Measurements from ENCODE around the gene ABCB8.

DNA sequence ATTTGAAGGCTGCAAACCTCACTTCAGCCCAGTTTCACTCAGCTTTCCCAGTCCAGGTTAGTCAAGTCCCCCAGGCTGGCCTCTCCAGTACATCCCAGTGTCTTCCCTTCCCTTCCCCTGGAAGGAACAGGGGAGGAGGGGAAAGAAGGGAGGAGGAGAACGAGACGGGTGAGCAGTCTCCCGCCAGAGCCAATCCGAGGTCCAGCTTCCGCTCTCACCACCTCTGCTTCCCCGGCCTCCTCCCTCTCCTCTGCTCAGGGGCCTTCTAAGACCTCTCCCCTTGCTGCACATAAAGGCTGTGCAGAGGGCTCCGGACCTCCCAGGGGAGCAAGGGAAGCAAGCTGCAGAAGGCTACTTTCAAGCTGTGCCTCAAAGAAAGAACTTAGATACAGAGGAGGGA is 8.0 kb upstream of the ABCB8 start:
- TF ChIP-seq ZFP30 (CRISPR knock-in tag; IDR thresholded peaks at IDR 0.05; ENCODE audit: borderline replicate concordance): no peak
- no peak for TF ChIP-seq ZNF274 (IDR thresholded peaks at IDR 0.05; ENCODE audit: borderline replicate concordance, low read depth, low read length)
- TF ChIP-seq TEAD4 (IDR thresholded peaks at IDR 0.05; ENCODE audit: low read length): no peak
- TF ChIP-seq TEAD4 (CRISPR knock-in tag; IDR thresholded peaks at IDR 0.05; ENCODE audit: borderline replicate concordance): no peak
- no peak for TF ChIP-seq ARHGAP35 (IDR thresholded peaks at IDR 0.05; ENCODE audit: partially characterized antibody)
- no peak for TF ChIP-seq PCBP2 (IDR thresholded peaks at IDR 0.05; ENCODE audit: low read depth, low read length, poor library complexity, severe bottlenecking)
- no peak for TF ChIP-seq ZFX (CRISPR knock-in tag; IDR thresholded peaks at IDR 0.05)
- TF ChIP-seq, protein P1, sequence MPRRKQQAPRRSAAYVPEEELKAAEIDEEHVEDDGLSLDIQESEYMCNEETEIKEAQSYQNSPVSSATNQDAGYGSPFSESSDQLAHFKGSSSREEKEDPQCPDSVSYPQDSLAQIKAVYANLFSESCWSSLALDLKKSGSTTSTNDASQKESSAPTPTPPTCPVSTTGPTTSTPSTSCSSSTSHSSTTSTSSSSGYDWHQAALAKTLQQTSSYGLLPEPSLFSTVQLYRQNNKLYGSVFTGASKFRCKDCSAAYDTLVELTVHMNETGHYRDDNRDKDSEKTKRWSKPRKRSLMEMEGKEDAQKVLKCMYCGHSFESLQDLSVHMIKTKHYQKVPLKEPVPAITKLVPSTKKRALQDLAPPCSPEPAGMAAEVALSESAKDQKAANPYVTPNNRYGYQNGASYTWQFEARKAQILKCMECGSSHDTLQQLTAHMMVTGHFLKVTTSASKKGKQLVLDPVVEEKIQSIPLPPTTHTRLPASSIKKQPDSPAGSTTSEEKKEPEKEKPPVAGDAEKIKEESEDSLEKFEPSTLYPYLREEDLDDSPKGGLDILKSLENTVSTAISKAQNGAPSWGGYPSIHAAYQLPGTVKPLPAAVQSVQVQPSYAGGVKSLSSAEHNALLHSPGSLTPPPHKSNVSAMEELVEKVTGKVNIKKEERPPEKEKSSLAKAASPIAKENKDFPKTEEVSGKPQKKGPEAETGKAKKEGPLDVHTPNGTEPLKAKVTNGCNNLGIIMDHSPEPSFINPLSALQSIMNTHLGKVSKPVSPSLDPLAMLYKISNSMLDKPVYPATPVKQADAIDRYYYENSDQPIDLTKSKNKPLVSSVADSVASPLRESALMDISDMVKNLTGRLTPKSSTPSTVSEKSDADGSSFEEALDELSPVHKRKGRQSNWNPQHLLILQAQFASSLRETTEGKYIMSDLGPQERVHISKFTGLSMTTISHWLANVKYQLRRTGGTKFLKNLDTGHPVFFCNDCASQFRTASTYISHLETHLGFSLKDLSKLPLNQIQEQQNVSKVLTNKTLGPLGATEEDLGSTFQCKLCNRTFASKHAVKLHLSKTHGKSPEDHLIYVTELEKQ (CRISPR knock-in tag; IDR thresholded peaks at IDR 0.05): no peak
- TF ChIP-seq, protein P2, sequence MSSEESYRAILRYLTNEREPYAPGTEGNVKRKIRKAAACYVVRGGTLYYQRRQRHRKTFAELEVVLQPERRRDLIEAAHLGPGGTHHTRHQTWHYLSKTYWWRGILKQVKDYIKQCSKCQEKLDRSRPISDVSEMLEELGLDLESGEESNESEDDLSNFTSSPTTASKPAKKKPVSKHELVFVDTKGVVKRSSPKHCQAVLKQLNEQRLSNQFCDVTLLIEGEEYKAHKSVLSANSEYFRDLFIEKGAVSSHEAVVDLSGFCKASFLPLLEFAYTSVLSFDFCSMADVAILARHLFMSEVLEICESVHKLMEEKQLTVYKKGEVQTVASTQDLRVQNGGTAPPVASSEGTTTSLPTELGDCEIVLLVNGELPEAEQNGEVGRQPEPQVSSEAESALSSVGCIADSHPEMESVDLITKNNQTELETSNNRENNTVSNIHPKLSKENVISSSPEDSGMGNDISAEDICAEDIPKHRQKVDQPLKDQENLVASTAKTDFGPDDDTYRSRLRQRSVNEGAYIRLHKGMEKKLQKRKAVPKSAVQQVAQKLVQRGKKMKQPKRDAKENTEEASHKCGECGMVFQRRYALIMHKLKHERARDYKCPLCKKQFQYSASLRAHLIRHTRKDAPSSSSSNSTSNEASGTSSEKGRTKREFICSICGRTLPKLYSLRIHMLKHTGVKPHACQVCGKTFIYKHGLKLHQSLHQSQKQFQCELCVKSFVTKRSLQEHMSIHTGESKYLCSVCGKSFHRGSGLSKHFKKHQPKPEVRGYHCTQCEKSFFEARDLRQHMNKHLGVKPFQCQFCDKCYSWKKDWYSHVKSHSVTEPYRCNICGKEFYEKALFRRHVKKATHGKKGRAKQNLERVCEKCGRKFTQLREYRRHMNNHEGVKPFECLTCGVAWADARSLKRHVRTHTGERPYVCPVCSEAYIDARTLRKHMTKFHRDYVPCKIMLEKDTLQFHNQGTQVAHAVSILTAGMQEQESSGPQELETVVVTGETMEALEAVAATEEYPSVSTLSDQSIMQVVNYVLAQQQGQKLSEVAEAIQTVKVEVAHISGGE (CRISPR knock-in tag; IDR thresholded peaks at IDR 0.05): no peak
- TF ChIP-seq, protein P3, sequence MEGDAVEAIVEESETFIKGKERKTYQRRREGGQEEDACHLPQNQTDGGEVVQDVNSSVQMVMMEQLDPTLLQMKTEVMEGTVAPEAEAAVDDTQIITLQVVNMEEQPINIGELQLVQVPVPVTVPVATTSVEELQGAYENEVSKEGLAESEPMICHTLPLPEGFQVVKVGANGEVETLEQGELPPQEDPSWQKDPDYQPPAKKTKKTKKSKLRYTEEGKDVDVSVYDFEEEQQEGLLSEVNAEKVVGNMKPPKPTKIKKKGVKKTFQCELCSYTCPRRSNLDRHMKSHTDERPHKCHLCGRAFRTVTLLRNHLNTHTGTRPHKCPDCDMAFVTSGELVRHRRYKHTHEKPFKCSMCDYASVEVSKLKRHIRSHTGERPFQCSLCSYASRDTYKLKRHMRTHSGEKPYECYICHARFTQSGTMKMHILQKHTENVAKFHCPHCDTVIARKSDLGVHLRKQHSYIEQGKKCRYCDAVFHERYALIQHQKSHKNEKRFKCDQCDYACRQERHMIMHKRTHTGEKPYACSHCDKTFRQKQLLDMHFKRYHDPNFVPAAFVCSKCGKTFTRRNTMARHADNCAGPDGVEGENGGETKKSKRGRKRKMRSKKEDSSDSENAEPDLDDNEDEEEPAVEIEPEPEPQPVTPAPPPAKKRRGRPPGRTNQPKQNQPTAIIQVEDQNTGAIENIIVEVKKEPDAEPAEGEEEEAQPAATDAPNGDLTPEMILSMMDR (IDR thresholded peaks at IDR 0.05 in 2 of 3, conservative IDR thresholded peaks at IDR 0.05 in 1 of 3; ENCODE audit: insufficient read depth in 2 of 3, low read depth in 1 of 3, low read length in 3 of 3): no peak
- TF ChIP-seq CAMTA2 (CRISPR knock-in tag; conservative IDR thresholded peaks at IDR 0.05): no peak

Data from K562 (cell line).